Neural cell (in vitro differentiated cells): ENCODE data around the gene DDT.

Experiments
- CTCF ChIP-seq: fragments of 450-650 bp; IDR thresholded peaks from 2 replicates; pipeline ENCODE4 v1.5.1; 2014; ENCODE audit warnings: antibody characterized with exemption, mild to moderate bottlenecking, moderate library complexity; ENCODE audit not compliant: poor library complexity, severe bottlenecking
- EP300 ChIP-seq: fragments of 450-650 bp; conservative IDR thresholded peaks from 2 replicates; pipeline ENCODE4 v1.6.1; 2014; ENCODE audit warnings: antibody characterized with exemption, mild to moderate bottlenecking, moderate library complexity; ENCODE audit not compliant: poor library complexity, severe bottlenecking
- EZH2 ChIP-seq: fragments of 200-600, 300-800 bp; shearing (Covaris generic), sonication (generic); IDR thresholded peaks from 2 replicates; pipeline ENCODE4 v1.6.1; 2014; ENCODE audit warnings: antibody characterized with exemption, low read length, borderline replicate concordance, mild to moderate bottlenecking; ENCODE audit not compliant: insufficient read depth, poor library complexity, severe bottlenecking
- MXI1 ChIP-seq: fragments of 450-650 bp; conservative IDR thresholded peaks from 2 replicates; pipeline ENCODE4 v1.6.1; 2014; ENCODE audit warnings: antibody characterized with exemption, mild to moderate bottlenecking; ENCODE audit not compliant: poor library complexity, severe bottlenecking
- POLR2AphosphoS5 ChIP-seq: IDR thresholded peaks from 2 replicates; pipeline ENCODE4 v1.6.1; 2012
- RAD21 ChIP-seq: fragments of 450-650 bp; conservative IDR thresholded peaks from 2 replicates; pipeline ENCODE4 v1.6.1; 2014; ENCODE audit warnings: antibody characterized with exemption, mild to moderate bottlenecking, moderate library complexity
- REST ChIP-seq: IDR thresholded peaks from 2 replicates; pipeline ENCODE4 v1.6.1; 2012; ENCODE audit warnings: borderline replicate concordance
- SMC3 ChIP-seq: fragments of 450-650 bp; conservative IDR thresholded peaks from 2 replicates; pipeline ENCODE4 v1.6.1; 2014; ENCODE audit warnings: antibody characterized with exemption, mild to moderate bottlenecking, moderate library complexity; ENCODE audit not compliant: poor library complexity
- TAF1 ChIP-seq: IDR thresholded peaks from 2 replicates; pipeline ENCODE4 v1.6.1; 2012; ENCODE audit warnings: low read depth

- TF ChIP-seq EP300 (no peak), CTCF (no peak), EZH2 (no peak), POLR2AphosphoS5 (no peak), RAD21 (no peak), TAF1 (no peak), REST (no peak), MXI1 (no peak), SMC3 (no peak)
Measured at GRCh38 chr22:24008381-24009226, 34.4 kb upstream of the DDT start.
